Neutrophil (primary cell): ENCODE measurements around the gene ZNF654.

ENCODE experiments used
- H3K27ac ChIP-seq: fragments of 200-600 bp; sonication (generic); 2 replicates; pipeline ENCODE4 v1.5.1; 2016; ENCODE audit warnings: mild to moderate bottlenecking, moderate library complexity
- H3K27me3 ChIP-seq: fragments of 200-600 bp; sonication (generic); 2 replicates; pipeline ENCODE4 v1.6.0; 2016; ENCODE audit warnings: mild to moderate bottlenecking
- H3K36me3 ChIP-seq: fragments of 200-600 bp; sonication (generic); 2 replicates; pipeline ENCODE4 v1.5.1; 2017
- H3K4me1 ChIP-seq, 2 experiments: fragments of 200-600 bp in 1 of 2; sonication (generic) in 1 of 2; 1 replicate in 1 of 2; 2 replicates in 1 of 2; pipeline versions ENCODE4 v1.5.1 to v1.6.1; 2013 to 2016; ENCODE audit warnings: low read depth in 1 of 2, low read length in 1 of 2, mild to moderate bottlenecking in 1 of 2, moderate library complexity in 1 of 2; ENCODE audit not compliant: control insufficient read depth in 1 of 2, insufficient read depth in 1 of 2
- H3K4me3 ChIP-seq, 2 experiments: fragments of 200-600 bp in 1 of 2; sonication (generic) in 1 of 2; 1 replicate in 1 of 2; 2 replicates in 1 of 2; pipeline ENCODE4 v1.5.1; 2013 to 2016; ENCODE audit warnings: low read depth in 1 of 2, low read length in 1 of 2, mild to moderate bottlenecking in 1 of 2, moderate library complexity in 1 of 2
- H3K9me3 ChIP-seq: fragments of 200-600 bp; sonication (generic); 2 replicates; pipeline ENCODE4 v1.5.1; 2016
- TF ChIP-seq, protein P1 (sequence below): fragments of 200-600 bp; sonication (generic); IDR thresholded peaks from 2 replicates; pipeline ENCODE4 v1.5.1; 2016; ENCODE audit warnings: antibody characterized with exemption

Gene ZNF654

DNA sequence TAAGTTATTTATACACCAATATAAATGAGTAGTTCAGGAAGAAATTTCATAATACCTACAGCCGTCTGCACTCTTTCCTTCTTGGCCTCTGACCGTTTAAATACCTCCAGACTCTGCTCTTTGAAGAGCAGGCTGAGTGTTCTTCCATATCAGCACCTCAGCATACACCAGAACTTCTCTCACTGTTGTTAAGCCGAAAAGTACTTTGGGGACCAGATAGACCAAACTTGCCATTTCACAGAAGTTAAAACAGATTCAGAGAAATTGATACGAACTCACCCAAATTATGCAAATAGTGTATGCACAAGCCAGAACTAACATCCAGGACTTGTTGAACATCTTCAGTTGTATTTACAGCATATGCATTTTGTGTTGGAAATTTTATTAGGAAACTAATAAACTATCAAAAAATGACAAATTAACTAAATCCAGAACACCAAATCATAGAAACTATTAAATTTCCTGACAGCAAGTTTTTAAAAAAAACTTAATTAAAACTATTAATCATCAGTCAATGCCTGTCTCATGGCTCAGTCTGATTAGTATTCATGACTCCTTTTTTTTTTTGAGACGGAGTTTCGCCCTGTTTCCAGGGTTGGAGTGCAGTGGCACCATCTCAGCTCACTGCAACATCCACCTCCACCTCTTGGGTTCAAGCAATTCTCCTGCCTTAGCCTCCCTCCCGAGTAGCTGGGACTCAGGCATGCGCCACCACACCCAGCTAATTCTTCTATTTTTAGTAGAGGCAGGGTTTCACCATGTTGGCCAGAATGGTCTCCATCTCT is 24.4 kb upstream of the ZNF654 start:
- TF ChIP-seq, protein P1, sequence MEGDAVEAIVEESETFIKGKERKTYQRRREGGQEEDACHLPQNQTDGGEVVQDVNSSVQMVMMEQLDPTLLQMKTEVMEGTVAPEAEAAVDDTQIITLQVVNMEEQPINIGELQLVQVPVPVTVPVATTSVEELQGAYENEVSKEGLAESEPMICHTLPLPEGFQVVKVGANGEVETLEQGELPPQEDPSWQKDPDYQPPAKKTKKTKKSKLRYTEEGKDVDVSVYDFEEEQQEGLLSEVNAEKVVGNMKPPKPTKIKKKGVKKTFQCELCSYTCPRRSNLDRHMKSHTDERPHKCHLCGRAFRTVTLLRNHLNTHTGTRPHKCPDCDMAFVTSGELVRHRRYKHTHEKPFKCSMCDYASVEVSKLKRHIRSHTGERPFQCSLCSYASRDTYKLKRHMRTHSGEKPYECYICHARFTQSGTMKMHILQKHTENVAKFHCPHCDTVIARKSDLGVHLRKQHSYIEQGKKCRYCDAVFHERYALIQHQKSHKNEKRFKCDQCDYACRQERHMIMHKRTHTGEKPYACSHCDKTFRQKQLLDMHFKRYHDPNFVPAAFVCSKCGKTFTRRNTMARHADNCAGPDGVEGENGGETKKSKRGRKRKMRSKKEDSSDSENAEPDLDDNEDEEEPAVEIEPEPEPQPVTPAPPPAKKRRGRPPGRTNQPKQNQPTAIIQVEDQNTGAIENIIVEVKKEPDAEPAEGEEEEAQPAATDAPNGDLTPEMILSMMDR, result no peak
- Histone ChIP-seq H3K9me3 (no peaks in the 10 kb centered on the region), H3K4me1 (peaks cover 23 to 39% of the 10 kb centered on the region in 2 experiments), H3K27me3 (no peaks in the 10 kb centered on the region), H3K36me3 (no peaks in the 10 kb centered on the region), H3K4me3 (no peak overlapping the region), H3K27ac (no peak overlapping the region)

DNA sequence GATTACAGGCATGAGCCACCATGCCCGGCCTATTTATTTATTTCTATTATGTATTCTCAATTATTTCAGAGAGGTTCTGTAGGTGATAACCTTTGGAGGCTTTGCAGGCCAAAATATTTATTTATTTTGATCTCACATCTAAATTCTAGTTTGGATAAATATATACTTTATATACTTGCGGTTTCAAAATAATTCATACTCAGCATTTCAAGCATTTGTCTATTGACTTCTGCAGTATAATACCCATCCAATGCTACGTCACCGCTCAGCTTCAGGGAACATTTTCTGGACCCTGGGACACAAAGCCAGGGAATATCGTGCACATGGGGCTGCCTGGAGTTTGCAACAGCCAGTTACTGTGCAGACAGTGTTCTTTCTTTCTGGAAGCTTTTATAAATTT is 22.8 kb upstream of the ZNF654 start:
- TF ChIP-seq, protein P1, result no peak
- Histone ChIP-seq H3K27me3 (no peaks in the 10 kb centered on the region), H3K4me1 (peaks cover 22 to 31% of the 10 kb centered on the region in 2 experiments), H3K27ac (no peak overlapping the region), H3K36me3 (no peaks in the 10 kb centered on the region), H3K9me3 (no peaks in the 10 kb centered on the region), H3K4me3 (no peak overlapping the region)

DNA sequence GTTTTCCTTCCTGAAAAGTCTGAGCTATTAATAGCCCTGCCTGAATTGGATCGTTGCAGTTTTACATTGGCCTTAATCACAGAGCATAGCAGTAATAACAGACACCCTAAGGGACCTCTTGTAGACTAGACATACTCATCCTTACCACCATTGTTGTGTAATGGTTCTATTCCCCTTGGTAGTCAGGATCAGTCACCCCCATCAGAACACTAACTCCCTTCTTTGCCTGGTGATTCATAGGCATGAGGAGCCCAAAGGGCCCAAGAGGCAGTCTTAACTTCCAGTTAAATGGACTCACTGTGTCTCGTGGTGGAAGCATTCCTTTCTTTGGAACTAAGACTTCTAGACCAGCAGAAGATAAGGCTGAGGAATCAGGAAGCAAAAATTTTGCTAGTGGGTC is 20.5 kb upstream of the ZNF654 start:
- Histone ChIP-seq H3K27me3 (no peaks in the 10 kb centered on the region), H3K4me3 (no peak overlapping the region), H3K4me1 (peaks cover 6 to 15% of the 10 kb centered on the region in 2 experiments), H3K27ac (no peak overlapping the region), H3K36me3 (no peaks in the 10 kb centered on the region), H3K9me3 (no peaks in the 10 kb centered on the region)
- TF ChIP-seq, protein P1, result no peak

DNA sequence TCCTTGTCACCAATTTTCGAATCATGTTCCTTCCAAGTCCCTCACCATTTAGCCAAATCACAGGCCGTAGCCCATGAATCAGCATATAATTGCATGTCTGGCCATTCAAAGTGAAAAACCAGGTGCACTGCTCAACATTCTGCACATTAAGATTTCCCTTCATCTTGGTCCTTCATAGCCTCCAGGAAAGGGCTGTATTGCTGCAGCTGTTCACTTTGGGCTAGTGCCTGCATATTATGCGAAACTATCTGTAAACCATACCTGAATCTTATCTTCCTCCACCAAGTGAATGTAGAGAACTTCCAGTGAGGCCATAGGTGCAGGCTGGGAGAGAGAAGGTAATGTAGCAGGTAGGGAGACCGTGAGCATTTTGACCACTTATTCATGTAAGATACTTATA is 18.5 kb upstream of the ZNF654 start:
- no peak overlapping the region for H3K4me3 ChIP-seq
- H3K27me3 ChIP-seq, result no peaks in the 10 kb centered on the region
- H3K36me3 ChIP-seq, result no peaks in the 10 kb centered on the region
- TF ChIP-seq, protein P1, result no peak
- no peaks in the 10 kb centered on the region for H3K4me1 ChIP-seq
- no peak overlapping the region for H3K27ac ChIP-seq
- H3K9me3 ChIP-seq, result no peaks in the 10 kb centered on the region

DNA sequence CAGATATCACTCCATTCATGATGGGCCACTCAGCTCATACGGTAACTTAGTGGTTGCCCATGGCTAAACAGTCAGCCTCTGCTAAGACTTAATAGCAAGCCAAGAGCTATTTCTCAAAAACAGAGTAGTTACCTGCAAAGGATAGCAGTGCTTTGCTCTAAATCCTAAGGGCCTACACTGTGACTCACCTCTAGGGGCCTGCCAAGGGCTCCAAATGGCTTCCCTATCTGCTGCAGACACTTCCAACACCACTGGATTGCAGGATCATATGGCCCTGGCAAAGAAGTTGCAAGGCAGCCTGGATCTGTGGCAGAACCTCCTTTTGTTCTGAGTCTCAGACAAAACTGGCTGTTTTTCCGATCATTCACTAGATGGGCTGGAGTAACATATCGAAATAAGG is 18.1 kb upstream of the ZNF654 start:
- Histone ChIP-seq H3K9me3 (no peaks in the 10 kb centered on the region), H3K4me3 (no peak overlapping the region), H3K36me3 (no peaks in the 10 kb centered on the region), H3K27ac (no peak overlapping the region), H3K4me1 (no peaks in the 10 kb centered on the region), H3K27me3 (no peaks in the 10 kb centered on the region)
- TF ChIP-seq, protein P1, result no peak
